NT2/D1 (cell line): ENCODE results near the gene ATF3.
A peak's percentile ranks its signal among the peaks of the same experiment; 100 is the strongest.

Experiments
- DNase-seq: peaks from one replicate; pipeline ENCODE4 v3.0.0-alpha.2; 2011; ENCODE audit warnings: low read depth, low spot score
- H3K27me3 ChIP-seq: 2 replicates; pipeline ENCODE4 v1.6.0; 2011; ENCODE audit warnings: mild to moderate bottlenecking; ENCODE audit not compliant: insufficient read length, insufficient read depth
- H3K36me3 ChIP-seq: 2 replicates; pipeline ENCODE4 v1.6.1; 2011; ENCODE audit warnings: mild to moderate bottlenecking, low read length, mixed read lengths; ENCODE audit not compliant: insufficient read depth, insufficient read length
- H3K4me1 ChIP-seq: 2 replicates; pipeline ENCODE4 v1.5.1; 2011; ENCODE audit not compliant: insufficient read depth, insufficient read length
- H3K4me3 ChIP-seq: 2 replicates; pipeline ENCODE4 v1.5.1; 2011; ENCODE audit warnings: low read depth; ENCODE audit not compliant: insufficient read length
- H3K9ac ChIP-seq: 2 replicates; pipeline ENCODE4 v1.6.0; 2011; ENCODE audit warnings: low read depth; ENCODE audit not compliant: insufficient read length
- H3K9me3 ChIP-seq: 2 replicates; pipeline ENCODE4 v1.5.1; 2011; ENCODE audit warnings: mild to moderate bottlenecking, low read length; ENCODE audit not compliant: insufficient read depth
- SUZ12 ChIP-seq: IDR thresholded peaks from 2 replicates; pipeline ENCODE4 v1.6.1; 2011; ENCODE audit not compliant: insufficient read length, insufficient read depth; ENCODE audit errors: extremely low read depth
- YY1 ChIP-seq: IDR thresholded peaks from 2 replicates; pipeline ENCODE4 v1.6.1; 2011; ENCODE audit not compliant: insufficient read length, insufficient read depth
- ZNF274 ChIP-seq: IDR thresholded peaks from 2 replicates; pipeline ENCODE4 v1.6.1; 2011; ENCODE audit warnings: mild to moderate bottlenecking, low read depth, low read length

The ATF3 gene

GRCh38 chr1:212610575-212610967 is 2.0 kb downstream of the ATF3 start:
- no peak overlapping the region for H3K9ac ChIP-seq
- peaks cover 27% of the 10 kb centered on the region for H3K36me3 ChIP-seq
- H3K9me3 ChIP-seq = no peaks in the 10 kb centered on the region
- TF ChIP-seq ZNF274 = no peak
- no peak for TF ChIP-seq YY1
- no peak for TF ChIP-seq SUZ12
- H3K4me1 ChIP-seq = peaks cover 11% of the 10 kb centered on the region
- H3K4me3 ChIP-seq = peak overlapping the region; percentile 84
- no peak for DNase-seq
- peaks cover 28% of the 10 kb centered on the region for H3K27me3 ChIP-seq

- H3K27me3 ChIP-seq = peaks cover 21% of the 10 kb centered on the region
- no peak for TF ChIP-seq YY1
- TF ChIP-seq ZNF274 = no peak
- TF ChIP-seq SUZ12 = no peak
- H3K4me1 ChIP-seq = peaks cover 8% of the 10 kb centered on the region
- peak overlapping the region; percentile 84 for H3K4me3 ChIP-seq
- DNase-seq = no peak
- H3K9me3 ChIP-seq = no peaks in the 10 kb centered on the region
- H3K36me3 ChIP-seq = peaks cover 34% of the 10 kb centered on the region
- H3K9ac ChIP-seq = no peak overlapping the region
Measured at GRCh38 chr1:212611000-212611948, 2.7 kb downstream of the ATF3 start.

DNA sequence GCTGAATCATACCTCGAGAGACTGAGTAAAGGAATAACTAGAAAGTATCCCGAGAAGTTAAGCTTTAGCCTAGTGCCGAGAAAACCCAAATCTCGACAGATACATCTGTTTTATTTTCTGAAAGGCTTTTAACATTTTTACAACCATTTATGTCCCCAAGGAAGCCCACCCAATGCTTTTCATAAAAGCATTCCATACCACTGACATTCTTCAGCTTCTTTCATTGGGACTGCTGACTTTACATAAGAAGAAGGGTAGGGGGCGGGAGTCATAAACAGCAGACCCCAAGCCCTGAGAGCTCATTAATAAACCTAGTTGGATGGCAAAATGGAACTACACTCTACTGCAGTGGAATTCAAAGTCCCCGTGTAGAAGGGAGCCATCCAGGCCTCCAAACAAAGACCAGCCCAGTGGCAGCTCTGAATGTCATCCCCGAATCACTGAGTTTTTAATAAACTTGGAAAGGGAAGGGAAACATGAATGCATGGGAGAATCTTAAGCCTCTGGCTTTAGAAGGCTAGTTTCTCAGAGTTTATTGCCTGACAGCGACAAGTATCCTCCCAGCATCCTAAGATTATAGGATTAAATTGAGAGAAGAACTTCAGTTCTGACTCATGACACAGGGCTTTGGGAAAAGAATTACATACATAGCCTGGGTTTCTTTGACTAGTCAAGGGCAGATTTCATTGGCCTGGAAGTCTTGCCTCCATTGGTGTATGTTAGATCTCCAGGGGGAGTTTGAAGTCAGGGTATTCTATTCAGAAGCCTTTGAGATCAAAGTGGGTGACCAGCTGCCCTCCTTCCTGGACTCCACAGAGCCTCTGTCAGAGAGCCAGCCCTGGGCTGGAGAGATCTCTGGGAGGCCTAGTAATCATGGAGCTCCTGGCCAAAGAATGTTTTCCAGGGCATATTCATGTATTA is 3.7 kb downstream of the ATF3 start:
- H3K9me3 ChIP-seq = no peaks in the 10 kb centered on the region
- H3K36me3 ChIP-seq = peaks cover 44% of the 10 kb centered on the region
- peaks cover 8% of the 10 kb centered on the region for H3K4me1 ChIP-seq
- no peak overlapping the region for H3K9ac ChIP-seq
- H3K27me3 ChIP-seq = peaks cover 11% of the 10 kb centered on the region
- no peak for DNase-seq
- H3K4me3 ChIP-seq = no peak overlapping the region
- TF ChIP-seq ZNF274 (no peak), SUZ12 (no peak), YY1 (no peak)

DNA sequence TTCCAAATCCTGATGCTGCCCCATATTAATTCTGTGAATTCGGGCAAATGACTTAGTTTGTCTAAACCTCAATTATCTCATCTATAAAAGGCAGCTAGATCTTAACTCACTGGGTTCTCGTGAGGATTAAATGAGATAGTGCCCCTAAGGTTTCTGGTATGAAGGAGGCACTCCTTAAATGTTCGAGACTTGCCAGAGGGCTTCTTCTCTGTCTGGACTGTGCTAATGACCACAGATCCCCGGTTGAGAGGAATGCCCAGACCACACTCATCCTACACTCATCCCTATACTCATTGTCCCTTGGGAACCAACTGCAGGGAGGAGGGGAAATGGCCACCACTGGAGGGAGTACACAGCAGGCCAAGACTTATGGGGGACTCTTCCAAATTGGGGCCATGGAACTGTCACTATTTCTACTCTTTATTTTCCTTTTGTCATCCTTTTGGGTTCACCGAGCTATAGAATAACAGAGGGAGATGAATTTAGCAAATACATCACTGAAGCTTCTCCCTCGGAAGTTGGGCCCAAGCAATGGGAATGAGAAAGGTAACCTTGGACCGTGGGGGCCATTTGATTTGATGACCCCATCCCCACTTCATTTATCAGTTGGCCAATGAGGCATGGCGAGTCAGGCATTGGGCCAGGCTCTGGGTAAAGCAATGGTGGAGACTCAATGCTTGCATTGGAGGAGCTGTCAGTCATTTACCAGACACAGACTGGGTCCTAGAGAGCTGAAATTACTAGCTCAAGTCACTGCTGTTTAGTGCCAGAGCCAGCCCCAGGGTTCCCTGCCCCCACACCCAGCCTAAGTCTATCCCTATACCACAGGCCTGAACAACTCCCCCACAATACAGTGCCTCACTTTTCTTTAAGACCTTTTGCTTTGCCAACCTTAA is 5.1 kb downstream of the ATF3 start:
- Histone ChIP-seq H3K27me3 (peaks cover 2% of the 10 kb centered on the region), H3K4me1 (peaks cover 8% of the 10 kb centered on the region), H3K9me3 (no peaks in the 10 kb centered on the region), H3K9ac (no peak overlapping the region), H3K4me3 (no peak overlapping the region), H3K36me3 (peaks cover 57% of the 10 kb centered on the region)
- no peak for DNase-seq
- no peak for TF ChIP-seq SUZ12

- H3K4me3 ChIP-seq = no peak overlapping the region
- H3K36me3 ChIP-seq = peaks cover 66% of the 10 kb centered on the region
- H3K9ac ChIP-seq = no peak overlapping the region
- TF ChIP-seq YY1 = no peak
- no peak for TF ChIP-seq SUZ12
- TF ChIP-seq ZNF274 = no peak
- H3K4me1 ChIP-seq = peaks cover 8% of the 10 kb centered on the region
- no peak for DNase-seq
- no peaks in the 10 kb centered on the region for H3K9me3 ChIP-seq
- H3K27me3 ChIP-seq = peaks cover 2% of the 10 kb centered on the region
Measured at GRCh38 chr1:212614453-212615200, 6.1 kb downstream of the ATF3 start.

- Histone ChIP-seq H3K4me3 (no peak overlapping the region), H3K9me3 (no peaks in the 10 kb centered on the region), H3K9ac (no peak overlapping the region), H3K27me3 (peaks cover 2% of the 10 kb centered on the region), H3K36me3 (peaks cover 71% of the 10 kb centered on the region), H3K4me1 (peaks cover 8% of the 10 kb centered on the region)
- TF ChIP-seq ZNF274 (no peak), YY1 (no peak), SUZ12 (no peak)
- DNase-seq = no peak
Measured at GRCh38 chr1:212615201-212615470, 6.6 kb downstream of the ATF3 start.
